Astrocyte (in vitro differentiated cells and primary cell): ENCODE measurements around the gene PTOV1.

Experiments used
- EZH2 ChIP-seq: IDR thresholded peaks from 2 replicates; pipeline ENCODE4 v1.6.1; 2012; ENCODE audit warnings: mild to moderate bottlenecking, low read length, inconsistent platforms; ENCODE audit not compliant: insufficient read depth
- TF ChIP-seq, protein P1 (sequence below): IDR thresholded peaks from 2 replicates; pipeline ENCODE4 v1.5.1; 2011; ENCODE audit warnings: low read depth, mild to moderate bottlenecking, inconsistent platforms, low read length, moderate library complexity; ENCODE audit not compliant: insufficient read depth

DNA sequence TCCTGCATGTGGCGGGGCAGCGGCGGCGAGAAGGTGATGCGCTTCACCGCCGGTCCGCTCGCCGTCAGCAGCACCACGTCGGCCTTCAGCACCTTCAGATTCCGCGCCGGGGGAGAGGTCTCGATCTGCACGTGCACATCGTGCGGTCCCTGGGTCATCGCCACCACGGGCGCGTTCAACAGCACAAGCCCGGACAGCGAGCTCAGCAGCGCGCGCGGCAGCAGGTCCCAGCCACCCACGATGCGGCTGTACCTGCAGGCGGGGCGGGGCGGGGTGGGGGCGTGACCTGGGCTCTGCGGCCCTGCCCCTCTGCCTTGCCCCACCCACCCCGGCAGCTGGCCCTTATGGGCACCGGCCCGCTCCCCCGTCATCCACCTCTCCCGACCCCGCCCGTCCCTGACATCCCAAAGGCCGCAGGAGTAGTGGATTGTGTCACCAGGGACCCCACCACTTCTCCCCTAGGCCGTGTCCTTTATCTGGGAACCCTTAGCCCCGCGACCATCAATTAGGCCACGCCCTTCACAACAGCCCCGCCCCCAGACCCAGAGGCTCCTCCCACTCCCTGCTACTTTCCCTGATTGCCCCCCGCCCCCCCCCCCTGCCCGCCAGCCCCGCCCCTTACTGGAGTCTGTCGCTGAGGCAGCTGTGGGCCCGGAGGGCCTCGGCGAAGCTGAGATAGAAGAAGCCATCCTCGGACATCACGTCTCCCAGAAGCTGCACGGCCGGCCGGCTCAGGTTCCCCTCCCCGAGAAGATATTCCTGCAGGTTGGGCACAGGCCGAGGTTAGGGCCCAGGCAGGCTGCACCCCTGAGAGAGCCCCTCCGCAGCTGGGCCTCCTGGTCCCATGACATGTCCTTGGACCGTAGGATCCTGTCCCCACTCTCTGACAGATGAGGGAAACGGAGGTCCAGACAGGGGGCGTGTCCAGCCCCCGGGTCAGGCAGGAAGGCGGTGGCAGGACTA lies 39.7 kb downstream of the PTOV1 start:
- TF ChIP-seq, protein P1, sequence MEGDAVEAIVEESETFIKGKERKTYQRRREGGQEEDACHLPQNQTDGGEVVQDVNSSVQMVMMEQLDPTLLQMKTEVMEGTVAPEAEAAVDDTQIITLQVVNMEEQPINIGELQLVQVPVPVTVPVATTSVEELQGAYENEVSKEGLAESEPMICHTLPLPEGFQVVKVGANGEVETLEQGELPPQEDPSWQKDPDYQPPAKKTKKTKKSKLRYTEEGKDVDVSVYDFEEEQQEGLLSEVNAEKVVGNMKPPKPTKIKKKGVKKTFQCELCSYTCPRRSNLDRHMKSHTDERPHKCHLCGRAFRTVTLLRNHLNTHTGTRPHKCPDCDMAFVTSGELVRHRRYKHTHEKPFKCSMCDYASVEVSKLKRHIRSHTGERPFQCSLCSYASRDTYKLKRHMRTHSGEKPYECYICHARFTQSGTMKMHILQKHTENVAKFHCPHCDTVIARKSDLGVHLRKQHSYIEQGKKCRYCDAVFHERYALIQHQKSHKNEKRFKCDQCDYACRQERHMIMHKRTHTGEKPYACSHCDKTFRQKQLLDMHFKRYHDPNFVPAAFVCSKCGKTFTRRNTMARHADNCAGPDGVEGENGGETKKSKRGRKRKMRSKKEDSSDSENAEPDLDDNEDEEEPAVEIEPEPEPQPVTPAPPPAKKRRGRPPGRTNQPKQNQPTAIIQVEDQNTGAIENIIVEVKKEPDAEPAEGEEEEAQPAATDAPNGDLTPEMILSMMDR = no peak
- no peak for TF ChIP-seq EZH2
